Measurements from ENCODE around the gene ENTHD1.

ENTHD1 gene

DNA sequence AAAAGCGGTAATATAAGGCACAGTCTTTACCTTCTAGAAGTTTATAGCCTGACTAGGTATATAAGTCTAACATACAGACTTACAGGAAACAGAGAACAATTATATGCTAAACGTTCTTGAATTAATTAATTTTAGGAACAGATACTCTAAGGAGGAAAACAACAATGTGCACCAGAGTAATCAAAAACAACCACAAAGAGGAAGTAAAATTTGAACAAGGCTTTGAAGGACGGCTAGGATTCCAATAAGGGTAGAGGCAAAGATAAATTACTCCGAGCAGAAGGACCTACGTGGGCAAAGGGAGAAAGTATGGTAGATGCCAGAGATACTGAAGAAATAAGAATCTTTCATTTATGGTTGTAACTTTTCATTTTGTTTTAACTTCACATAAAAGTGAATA lies 54.4 kb downstream of the ENTHD1 start:
- DNase-seq: no peak

DNA sequence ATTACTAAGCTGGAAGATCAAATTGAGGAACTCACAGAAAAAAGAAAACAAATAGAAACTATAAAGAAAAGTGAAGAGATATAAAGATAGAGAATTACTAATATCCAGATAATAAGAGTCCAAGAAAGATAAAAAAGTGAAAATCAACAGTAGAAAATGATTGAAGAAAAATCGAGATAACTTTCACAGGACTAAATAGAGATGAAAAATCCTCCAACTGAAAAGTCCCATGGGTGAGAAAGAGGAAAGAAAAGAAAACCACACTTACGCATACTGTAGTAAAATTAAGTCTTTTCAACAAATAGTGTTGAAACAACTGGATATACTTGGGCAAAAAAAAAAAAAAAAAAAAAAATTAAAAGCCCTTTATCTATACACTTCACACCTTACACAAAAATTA lies 60.0 kb downstream of the ENTHD1 start:
- DNase-seq: no peak

DNA sequence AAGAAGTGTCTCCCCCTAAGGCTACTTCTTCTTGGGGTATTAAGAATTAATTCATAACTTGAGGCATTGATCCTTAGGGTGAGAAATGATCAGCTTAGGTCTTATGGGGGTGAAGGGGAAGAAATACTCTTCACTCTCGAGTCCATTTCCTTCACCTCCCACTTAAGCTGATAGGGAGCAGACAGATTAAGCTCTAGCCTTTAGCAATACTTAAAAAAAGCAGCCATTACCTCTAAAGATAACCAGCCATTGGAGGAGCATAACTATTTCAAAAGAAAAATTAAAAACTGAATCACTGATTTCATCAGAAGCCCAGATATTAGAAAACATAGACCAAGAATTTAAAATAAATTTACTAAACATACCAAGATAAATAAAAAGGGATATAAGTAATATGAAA lies 60.5 kb downstream of the ENTHD1 start:
- DNase-seq: no peak

DNA sequence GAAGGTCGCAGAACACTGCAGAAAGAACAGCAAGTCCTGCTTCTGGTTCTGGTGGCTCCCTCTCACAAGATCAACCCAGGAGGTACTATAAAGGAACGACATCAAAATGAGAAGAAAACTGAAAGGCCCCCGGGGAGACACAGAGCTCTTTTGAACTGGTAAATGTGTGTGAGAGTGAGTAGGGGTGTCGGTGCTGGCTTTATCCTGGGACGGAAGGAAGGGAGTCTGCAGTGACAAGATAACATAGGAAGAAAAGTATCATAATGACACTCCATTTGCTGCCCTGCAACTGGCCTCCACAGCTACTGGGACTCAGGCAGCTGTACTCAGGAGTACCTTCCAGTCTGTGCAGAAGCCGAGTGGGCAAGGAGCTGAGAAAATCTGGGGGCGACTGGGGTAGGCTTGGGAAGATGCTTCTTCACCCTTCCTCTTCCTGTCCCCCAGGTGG lies 60.9 kb downstream of the ENTHD1 start:
- DNase-seq: no peak

DNA sequence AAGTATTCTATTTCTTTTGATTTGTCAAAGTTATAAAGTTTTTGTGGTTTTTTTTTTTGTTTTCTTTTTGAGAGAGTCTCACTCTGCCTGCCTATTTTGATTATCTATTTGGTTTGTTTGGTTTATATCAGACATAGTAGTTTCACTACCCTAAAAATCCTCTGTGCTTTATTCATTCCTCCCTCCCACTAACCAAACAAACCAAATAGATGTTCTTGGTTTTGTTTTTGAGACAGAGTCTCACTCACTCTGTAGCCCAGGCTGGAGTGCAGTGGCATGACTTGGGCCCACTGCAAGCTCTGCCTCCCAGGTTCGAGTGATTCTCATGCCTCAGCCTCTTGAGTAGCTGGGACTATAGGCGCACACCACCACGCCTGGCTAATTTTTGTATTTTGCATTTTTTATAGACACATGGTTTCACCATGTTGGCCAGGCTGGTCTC lies 67.9 kb downstream of the ENTHD1 start:
- no peak for DNase-seq

DNA sequence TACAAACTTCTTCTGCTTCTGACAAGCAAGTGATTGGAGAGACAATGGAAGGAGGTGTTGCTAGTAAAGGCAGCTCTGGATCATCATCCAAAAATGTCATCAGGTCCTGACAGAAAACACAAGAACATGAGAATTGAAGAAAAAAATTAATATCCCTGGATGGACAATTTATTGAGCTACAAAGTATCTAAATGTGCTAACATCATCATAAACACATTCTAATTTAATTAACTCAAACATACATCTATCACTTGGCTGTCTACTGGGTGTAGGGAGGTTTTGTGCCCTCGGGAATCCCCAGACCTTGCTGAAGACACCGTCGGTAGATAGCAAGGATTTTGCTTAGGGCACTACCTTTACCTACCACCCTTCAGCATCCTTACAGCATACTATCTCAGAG lies 72.6 kb downstream of the ENTHD1 start:
- DNase-seq: no peak

DNA sequence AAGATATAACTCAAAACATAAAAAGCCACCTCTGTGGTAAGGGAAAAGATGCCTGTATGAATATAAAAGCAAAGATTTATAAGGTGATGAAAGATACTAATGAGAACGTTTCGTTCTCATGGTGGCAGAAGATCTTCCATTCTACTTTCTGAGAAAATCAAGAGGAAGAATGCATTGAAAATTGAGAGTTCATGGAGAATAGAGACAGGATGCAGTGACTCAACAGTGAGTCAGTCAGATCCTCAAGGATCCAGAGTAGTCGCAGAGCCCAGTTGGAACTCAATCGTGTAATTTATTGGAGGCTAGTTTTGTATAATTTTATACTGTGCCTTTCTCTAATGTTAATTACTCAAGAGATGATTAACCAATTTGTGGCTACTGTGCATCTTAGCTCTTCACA lies 73.3 kb downstream of the ENTHD1 start:
- DNase-seq: no peak

DNA sequence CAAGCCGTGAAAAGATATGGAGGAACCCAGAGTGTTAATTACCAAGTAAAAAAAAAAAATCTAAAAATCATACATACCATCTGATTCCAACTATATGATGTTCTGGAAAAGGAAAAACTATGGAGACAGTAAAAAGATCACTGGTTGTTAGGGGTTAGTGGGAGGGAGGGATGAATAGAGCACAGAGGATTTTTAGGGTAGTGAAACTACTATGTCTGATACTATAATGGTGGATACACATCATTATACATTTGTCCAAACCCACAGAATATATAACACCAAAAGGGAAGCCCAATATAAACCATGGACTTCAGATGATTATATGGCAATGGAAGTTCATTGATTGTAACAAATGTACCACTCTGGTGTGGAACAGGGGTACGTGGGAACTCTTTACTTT lies 74.1 kb downstream of the ENTHD1 start:
- no peak for DNase-seq

DNA sequence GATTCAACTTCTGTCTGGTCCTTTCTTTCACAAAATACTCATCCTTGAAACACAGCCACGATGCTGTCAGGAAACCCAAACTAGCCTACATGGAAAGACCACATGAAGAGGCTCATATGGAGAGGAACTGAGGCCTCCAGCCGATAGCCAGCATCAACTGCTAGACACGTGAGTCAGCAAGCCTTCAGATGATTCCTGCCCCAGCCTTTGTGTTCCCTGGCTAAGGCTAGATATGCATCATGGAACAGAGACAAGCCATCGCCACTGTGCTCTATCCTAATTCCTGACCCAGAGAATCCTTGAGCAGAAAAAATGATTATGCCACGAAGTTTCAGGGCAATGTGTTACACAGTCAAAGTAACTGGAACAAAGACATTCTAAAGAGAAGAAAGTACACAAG lies 75.5 kb downstream of the ENTHD1 start:
- no peak for DNase-seq

DNA sequence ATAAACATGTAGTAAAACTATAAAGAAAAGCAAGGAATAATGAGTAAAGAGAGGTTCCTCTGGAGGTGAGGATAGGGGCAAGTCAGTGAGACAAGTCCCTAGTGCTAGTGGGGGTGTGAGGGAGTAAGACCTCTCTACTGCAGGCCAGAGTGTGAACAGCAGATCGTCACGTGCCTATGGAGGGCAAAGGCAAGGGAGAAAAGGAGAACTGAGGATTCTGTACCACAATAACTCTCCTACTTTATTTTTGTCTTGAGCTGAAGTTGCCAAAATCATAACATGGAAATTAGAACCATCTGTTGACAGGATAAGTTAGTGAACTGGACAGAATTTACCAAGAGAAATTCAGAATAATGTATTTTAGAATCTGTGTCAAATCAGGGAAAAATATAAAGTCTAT lies 77.6 kb downstream of the ENTHD1 start:
- DNase-seq: no peak

DNA sequence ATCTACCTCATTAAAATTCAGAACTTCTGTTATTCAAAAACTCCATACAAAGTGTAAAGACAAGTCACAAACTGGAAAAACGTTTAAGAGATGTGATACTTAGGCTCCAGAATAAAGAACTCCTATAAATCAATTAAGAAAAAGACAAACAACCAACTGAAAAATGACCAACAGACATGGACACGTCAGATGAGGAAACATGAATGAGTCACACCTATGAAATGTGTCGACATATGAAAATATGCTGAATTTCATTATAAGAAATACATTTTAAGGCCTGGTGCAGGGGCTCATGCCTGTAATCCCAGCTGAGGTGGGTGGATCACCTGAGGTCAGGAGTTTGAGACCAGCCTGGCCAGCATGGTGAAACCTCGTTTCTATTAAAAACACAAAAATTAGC lies 78.7 kb downstream of the ENTHD1 start:
- no peak for DNase-seq

DNA sequence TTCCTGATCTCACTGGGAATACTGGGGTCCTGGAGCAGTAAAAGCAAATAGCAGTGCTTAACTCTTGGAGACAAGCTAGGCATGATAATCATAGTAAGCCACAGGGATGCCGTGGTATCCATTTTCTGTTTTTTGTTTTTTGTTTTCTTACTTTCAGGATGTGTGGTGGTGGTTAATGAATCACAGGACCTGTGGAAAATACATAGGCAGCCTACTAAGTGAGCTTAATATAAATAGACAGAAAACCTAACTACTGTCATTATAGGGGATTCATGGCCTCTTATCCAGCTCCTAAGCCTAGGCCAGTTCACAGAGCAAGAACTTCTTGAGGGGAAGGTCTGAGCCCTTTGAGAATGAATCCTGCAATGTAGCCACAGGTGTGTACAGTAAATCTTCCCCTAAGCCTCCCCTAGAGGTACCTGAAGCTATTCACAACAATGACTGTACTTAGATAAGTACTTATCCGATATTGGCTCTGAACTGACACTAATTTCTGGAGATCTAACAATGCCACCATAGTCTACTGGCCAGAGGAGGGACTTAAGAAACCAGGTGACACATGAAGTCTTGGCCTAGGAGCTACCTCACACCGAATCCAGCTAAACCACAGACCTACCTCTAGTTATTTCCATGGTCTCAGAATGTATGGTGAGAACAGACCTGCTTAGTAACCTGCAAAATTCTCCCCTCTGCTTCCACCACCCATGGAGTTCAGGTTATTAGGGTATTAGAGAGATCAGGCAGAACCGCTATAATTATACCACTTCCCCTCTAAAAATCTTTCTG lies 83.6 kb downstream of the ENTHD1 start:
- no peak for DNase-seq

DNA sequence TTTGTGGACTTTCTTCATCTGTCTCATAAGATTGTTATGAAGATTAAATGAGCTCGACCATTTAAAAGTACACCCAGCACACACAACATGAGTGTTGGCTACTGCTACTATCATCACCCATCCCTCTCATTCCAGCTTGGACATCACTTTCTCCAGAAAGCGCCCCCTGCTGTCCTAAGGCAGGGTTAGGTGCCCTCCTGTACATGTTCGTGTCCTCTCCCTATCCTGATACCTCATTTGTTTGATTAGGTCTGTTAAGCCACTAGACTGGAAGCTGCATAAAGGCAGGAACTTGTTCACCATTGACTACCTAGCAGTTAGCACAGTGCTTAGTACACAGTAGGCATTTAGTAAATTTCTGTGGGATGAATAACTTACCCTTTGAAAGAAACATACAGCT lies 85.5 kb downstream of the ENTHD1 start:
- peak; percentile 17 to 26 for DNase-seq

DNA sequence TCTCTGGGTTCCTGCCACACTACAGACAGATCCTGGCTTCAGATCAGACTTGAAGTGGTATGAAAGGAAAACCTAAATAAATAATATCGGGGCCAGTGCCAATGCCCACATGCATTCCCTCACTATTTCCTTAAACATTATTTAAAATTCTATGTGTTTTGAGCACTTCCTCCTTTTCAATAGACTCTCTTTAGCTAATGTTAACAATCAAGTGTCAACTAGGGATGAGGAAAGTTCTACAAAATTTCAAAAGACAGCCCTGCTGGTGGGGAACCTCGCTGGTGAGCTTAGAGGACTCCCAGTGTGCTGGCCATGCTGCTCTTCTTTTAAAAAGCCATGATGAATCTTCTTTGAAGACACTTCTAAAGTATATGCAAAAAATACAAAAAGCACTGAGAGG lies 87.5 kb downstream of the ENTHD1 start:
- no peak for DNase-seq

DNA sequence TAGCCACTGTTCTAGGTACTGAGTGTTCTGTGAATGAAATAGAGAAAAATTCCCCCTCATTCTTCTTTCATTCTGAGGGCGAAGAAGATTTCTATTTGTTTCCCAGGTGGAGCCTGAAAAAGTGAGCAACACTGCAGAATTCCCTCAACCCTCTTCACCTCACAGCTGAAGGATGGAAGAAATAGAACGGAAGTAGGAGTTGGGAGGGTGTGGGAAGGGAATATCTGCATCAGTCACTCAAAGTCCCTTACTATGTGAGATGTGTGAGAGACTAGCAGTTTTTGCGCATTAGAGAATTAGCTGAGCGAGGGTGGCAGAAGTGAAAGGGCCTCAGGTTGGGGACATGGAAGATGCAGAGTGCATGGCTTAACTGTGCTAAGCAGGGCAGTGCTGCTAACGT lies 88.4 kb downstream of the ENTHD1 start:
- DNase-seq: no peak

DNA sequence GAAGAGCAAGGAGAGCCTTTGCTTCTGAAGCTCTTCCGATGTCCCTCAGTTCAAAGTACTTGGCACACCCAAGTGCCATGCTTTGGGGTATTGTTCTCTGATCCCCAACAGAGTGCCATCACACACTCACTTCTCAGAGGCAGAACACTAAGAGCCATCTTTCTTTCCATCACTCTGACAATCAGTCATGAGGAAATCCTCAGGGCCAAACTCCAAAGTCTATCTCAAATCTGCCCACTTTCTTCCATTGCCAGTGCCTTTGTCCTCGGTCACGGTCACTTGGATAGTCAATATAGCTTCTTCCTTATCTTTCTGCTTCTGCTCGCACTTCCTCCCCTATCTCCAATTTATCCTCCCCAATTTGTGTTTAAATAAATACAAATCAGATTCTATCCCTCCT lies 90.9 kb downstream of the ENTHD1 start:
- DNase-seq: no peak

DNA sequence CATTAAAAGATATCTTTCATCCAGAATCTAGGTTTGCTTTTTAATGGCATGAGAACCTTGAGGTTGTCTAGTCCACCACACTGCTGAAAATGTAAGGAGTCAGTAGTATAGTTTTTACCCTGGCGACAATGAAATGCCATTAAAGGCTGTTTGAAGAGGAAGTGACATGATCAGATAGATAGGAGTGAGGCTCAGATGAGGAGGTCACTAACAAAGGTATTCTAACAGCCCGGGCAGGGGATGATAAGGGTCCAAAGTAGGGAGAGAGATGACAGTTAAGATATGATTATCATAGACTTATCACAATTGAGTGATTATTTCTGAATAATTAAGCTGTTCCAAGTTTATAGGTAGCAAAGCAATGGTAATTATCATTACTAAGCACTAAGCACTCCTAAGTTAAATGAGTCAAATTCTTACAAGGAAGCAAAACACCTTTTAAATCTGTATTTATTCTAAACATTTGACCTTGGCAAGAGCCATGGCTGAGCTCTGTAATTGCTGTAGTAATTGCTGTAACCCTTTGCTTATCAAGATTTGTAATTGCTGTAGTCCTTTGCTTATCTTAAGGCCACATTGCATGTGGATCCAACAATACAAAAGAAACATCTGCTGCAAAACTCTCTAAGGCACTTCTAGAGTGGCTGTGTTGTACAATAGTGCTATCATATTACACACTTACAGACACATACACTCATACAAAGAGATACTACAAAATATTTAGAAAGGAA lies 92.6 kb downstream of the ENTHD1 start:
- DNase-seq: peak in 1 of 2 experiments; percentile 8

DNA sequence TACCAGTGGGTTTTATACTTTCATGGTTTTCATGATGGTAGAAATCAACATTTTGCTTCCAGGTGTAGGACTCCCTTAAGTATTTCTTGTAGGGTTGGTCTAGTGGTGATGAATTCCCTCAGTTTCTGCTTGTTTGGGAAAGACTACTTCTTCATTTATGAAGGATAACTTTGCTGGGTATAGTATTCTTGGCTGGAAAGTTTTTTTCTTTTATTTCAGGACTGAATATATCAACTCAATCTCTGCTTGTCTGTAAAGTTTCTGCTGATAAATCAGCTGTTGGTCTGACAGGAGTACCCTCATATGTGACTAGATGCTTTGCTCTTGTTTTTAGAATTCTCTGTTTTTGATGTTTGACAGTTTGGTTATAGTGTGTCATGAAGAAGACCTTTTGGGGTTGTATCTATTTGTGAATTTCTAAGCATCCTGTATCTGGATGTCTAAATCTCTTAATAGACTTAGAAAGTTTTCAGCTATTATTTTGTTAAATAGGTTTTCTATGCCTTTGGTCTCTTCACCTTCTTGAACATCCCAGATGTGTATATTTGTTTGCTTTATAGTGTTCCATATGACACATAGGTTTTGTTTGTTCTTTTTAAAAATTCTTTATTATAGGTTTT lies 95.9 kb downstream of the ENTHD1 start:
- DNase-seq: no peak

DNA sequence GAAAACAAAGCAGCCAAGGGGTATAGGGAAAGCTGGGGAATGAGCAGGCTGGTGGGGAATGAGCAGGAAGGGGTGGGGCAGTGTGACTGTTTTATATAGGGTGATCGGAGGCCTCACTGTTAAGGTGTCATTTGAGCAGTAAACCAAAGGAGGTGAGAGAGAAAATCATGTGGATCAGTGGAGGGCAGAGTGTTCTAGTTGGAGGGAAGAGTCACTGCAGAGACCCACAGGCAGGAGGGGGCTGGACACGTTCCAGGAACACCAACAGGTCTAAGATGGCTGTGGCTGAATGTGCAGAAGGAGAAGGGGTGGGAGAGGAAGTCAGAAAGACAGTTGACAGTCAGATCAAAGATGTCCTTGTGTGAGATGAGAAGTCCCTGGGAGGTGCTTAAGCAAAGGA lies 103.8 kb downstream of the ENTHD1 start:
- no peak for DNase-seq

DNA sequence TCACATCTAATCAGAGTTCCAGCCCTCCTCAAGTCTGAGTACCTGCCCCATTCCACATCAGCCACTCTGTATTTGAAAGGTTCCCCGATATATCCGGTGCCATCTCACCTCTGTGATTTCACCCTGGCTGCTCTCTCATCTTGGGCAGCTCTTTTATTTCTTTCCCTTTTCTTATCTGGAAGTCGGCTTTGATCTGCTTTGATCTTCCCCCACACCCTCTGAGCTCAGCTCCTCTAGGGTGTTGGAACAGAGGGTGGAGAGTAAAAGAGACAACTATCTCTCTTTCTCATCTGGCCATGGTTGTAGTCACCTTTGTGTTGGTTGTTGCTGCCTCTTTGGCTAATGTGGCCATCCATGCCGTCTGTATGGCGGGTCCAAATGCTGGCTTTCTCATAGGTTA lies 108.3 kb downstream of the ENTHD1 start:
- no peak for DNase-seq

DNA sequence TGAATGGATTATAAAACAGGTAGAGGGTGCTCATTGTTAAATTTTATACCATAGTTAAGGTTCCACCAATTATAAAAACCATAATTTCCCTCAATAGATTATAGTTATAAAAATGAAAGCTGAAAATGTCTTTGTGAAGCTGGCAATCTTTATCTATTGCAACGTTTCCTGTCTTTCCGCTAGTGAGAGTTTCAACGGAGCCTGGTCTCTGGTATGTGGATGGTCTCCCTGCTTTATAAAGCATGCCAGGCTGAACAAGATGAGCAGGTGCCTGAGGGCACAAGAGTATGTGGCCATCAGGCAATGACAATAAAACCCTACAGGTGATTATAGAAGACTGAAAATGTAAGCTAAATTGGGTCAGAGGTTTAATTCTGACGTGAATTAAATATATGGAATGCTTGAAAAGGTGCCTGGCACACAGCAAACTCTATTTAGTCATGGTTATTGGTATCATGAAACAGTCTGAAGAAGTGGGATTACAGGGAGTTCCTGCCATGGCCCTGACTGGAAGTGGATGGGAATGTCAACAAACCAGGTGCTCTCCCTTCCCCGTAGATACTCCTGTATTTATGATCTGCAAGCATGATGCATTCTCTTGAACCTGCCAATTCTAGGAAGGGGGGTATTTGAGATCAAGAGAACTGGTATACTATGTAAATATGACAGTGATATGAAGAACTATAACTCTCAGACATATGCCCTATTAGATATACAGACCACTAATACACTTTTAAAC lies 115.7 kb downstream of the ENTHD1 start:
- peak; percentile 39 to 55 for DNase-seq

DNA sequence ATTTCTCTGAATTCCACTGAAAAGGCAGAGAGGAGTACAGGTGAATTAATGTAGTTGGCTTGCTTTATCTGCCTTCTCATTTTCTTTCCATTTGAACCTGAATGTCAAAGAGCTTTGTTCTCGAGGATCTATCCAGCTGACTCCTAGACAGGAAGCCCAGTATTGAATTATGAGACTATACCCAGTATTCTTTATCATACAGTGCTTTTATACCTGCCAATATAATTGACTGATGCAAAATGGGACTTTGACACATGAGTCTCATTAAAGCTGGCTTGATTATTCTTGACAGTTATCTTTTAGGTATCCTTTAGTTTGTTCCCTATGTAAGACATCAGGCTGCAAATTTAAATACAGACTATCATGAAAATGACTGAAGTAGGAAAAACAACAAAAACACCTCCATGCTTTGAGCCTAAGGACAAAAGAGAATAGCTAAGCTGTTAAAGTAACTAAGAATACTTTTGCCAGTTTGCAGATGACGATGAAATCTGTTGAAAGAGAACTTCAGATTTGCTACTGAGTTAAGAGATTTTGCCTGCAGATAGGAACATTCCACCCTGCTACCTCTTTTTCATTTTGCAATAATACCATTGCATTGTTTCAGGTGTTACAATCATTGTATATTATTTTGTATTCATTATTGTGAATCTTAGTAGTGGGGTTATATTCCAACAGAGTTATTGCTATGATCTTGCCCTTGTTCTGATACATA lies 117.1 kb downstream of the ENTHD1 start:
- DNase-seq: no peak

Data from SHP77 (cell line).